Lower leg skin (tissue), 4 donors: ENCODE measurements around the gene TPST1. TPM values are rescaled to one million over a fixed set of nuclear protein-coding genes. Genes with fewer than 3 reads are reported as not detected.
"Not testable (repeated sequence)": the region's sequence is repeated elsewhere in the genome, so short reads cannot be mapped to it uniquely, and the experiment has no call there.

ENCODE experiments used
- DNase-seq, 2 donors: peaks; one replicate each; pipeline ENCODE4 v3.0.0-alpha.2; 2019; ENCODE audit warnings: low spot score in 2 of 2
- H3K4me3 ChIP-seq: fragments of 200-600 bp; sonication (generic); 2 replicates; pipeline ENCODE4 v1.5.1; 2017; ENCODE audit warnings: mild to moderate bottlenecking, low read depth; ENCODE audit not compliant: poor library complexity, severe bottlenecking
- POLR2A ChIP-seq, 2 donors: fragments of 450-650 bp; IDR thresholded peaks; one replicate each; pipeline ENCODE4 v1.6.1; 2016 to 2017; ENCODE audit warnings: antibody characterized with exemption in 2 of 2, mild to moderate bottlenecking in 1 of 2, moderate library complexity in 1 of 2
- WGBS, 2 donors: methylation state at CpG; one replicate each; pipeline ENCODE4 v1.1.5; 2018; 5-methylcytosine and 5-hydroxymethylcytosine counted together
- intact Hi-C: fragments of 100-400 bp; cut with DNase I; formaldehyde crosslinking; loops from one replicate; pipeline ENCODE4 v1.15.0; 2023; ENCODE audit warnings: low total_unique reads
- total RNA-seq, 4 donors: library from RNA; depleted of rRNA; stranded (reverse); fragments of >200 nt; gene quantifications; one replicate each; pipeline ENCODE4 v1.1.0, GENCODE V29; 2016
- TF ChIP-seq, protein P1 (sequence below), 3 donors: fragments of 450-650 bp; IDR thresholded peaks; one replicate each; pipeline ENCODE4 v1.5.1; 2016; ENCODE audit warnings: antibody characterized with exemption in 3 of 3, mild to moderate bottlenecking in 3 of 3, moderate library complexity in 2 of 3

The TPST1 gene
- 10 to 100 TPM; 10.1 to 12.8 (median 11.2) TPM for total RNA-seq

DNA sequence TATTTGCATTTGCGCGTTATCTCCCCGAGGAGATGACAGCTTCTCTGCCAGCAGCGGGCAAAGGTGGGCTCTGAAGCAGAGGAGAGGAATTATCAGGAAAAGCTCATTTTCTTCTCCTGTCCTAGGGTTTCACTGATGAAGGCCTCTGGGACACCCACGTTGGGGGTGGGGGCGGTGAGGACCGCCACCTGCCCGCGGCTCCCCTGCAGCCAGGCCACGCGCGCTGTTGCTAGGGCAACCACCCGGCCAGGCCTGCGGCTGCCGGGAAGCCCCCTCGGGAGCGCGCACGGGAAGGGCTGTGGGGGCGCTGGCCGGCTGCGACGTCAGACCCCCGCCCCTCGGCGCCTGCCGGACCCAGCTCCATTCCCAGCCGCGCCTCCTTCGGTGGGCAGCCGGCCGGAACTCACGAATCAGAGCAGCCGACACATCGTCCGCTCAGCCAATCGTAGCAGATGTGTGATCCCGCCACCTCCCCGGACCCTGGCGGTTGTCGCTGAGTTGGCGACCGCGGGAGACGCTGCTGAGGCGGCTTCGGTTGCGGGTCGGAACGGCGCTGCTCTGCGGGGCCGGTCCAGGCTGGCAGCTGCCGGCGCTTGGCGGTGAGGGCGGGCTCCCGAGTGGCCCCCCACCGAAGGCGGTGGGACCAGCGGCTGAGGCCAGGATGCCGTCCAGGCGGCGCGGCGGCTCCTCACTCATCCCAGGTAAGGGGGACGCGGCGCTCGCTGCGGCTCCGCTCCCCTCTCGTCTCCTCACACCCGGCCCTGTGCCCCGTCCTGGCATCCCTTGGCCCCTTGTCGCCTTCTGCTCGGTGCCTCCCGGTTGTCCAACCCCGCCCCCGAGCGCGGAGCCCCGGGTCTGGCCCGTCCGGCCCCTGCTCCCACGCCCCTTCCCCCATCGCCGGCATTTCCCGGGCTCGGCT, at the start of gene TPST1:
Gene TPST1 (plus strand): TSS at position 513 of the 919 bp plus-strand sequence. CDS start 35,092 bp downstream, outside the sequence.
- intact Hi-C loops = no loop called here
- H3K4me3 ChIP-seq = peak within 1 kb of the TSS; percentile 87
- peak in 1 of 2 donors; percentile 50 for TF ChIP-seq POLR2A (IDR thresholded peaks at IDR 0.05)
- TF ChIP-seq, protein P1, sequence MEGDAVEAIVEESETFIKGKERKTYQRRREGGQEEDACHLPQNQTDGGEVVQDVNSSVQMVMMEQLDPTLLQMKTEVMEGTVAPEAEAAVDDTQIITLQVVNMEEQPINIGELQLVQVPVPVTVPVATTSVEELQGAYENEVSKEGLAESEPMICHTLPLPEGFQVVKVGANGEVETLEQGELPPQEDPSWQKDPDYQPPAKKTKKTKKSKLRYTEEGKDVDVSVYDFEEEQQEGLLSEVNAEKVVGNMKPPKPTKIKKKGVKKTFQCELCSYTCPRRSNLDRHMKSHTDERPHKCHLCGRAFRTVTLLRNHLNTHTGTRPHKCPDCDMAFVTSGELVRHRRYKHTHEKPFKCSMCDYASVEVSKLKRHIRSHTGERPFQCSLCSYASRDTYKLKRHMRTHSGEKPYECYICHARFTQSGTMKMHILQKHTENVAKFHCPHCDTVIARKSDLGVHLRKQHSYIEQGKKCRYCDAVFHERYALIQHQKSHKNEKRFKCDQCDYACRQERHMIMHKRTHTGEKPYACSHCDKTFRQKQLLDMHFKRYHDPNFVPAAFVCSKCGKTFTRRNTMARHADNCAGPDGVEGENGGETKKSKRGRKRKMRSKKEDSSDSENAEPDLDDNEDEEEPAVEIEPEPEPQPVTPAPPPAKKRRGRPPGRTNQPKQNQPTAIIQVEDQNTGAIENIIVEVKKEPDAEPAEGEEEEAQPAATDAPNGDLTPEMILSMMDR (IDR thresholded peaks at IDR 0.05) = peak in 1 of 3 donors; percentile 70
- peak; percentile 74 to 97 for DNase-seq
- WGBS, 2 donors = 1% methylated on average over 40 to 43 of the region's 90 CpGs

GRCh38 chr7:66156035-66156434, 49.1 kb upstream of the TPST1 start:
- WGBS, 2 donors = 98% methylated on average over 7 of the region's 7 CpGs
- intact Hi-C loops, DNase-seq, H3K4me3 ChIP-seq: not testable (repeated sequence)

DNA sequence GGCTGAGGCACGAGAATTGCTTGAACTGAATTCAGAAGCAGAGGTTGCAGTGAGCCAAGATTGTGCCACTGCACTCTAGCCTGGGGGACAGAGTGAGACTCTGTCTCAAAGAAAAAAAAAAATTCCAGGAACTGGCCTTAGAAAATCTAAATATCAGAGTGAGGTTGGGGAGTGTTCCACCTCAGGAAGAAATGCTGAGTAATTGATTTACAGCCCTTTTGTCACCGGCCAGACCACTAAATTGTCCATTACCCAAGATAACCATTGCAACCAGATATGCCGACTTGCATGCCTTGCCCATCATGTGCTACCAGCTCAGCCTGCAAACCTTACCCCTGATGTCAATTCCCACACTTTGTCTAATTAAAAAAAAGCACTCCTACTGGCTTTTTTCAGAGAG, 48.1 kb upstream of the TPST1 start:
- 82 to 84% methylated on average over 3 of the region's 3 CpGs for WGBS, 2 donors
- H3K4me3 ChIP-seq = no peak overlapping the region
- TF ChIP-seq POLR2A (IDR thresholded peaks at IDR 0.05) = no peak
- TF ChIP-seq, protein P1 (IDR thresholded peaks at IDR 0.05) = no peak
- intact Hi-C loops = no loop called here
- DNase-seq = no peak

DNA sequence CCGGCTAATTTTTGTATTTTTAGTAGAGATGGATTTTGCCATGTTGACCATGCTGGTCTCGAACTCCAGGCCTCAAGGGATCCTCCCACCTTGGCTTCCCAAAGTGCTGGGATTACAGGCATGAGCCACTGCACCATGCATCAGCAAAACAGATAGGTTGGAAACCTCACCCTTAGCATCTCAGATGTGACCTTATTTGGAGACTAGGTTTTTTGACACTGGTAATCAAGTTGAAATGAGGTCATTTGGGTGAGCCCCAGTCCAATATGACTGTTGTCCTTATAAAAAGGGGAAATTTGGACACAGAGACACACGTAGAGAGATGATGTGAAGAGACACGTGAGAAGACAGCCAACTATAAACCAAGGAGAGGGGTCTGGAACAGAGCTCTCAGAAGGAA, 42.5 kb upstream of the TPST1 start:
- DNase-seq = no peak
- TF ChIP-seq, protein P1 (IDR thresholded peaks at IDR 0.05) = no peak
- H3K4me3 ChIP-seq = no peak overlapping the region
- WGBS, 2 donors = 77 to 87% methylated on average over 4 of the region's 4 CpGs
- intact Hi-C loops = no loop called here

- no peak overlapping the region for H3K4me3 ChIP-seq
- intact Hi-C loops = no loop called here
- TF ChIP-seq POLR2A (IDR thresholded peaks at IDR 0.05) = no peak
- TF ChIP-seq, protein P1 (IDR thresholded peaks at IDR 0.05) = no peak
- 76 to 87% methylated on average over 1 of the region's 1 CpG for WGBS, 2 donors
- DNase-seq = no peak
Observed at GRCh38 chr7:66163186-66163610, 41.9 kb upstream of the TPST1 start.

- WGBS, 2 donors = 85 to 89% methylated on average over 7 of the region's 7 CpGs
- intact Hi-C loops = no loop called here
- DNase-seq = no peak
- TF ChIP-seq, protein P1 (IDR thresholded peaks at IDR 0.05) = no peak
- TF ChIP-seq POLR2A (IDR thresholded peaks at IDR 0.05) = no peak
- H3K4me3 ChIP-seq = no peak overlapping the region
Observed at GRCh38 chr7:66164356-66164755, 40.8 kb upstream of the TPST1 start.
